Tongue (tissue), 2 donors: ENCODE results near the gene CFAP99. TPM values are rescaled to one million over a fixed set of nuclear protein-coding genes. Genes with fewer than 3 reads are reported as not detected.
"Not testable (repeated sequence)": the region's sequence is repeated elsewhere in the genome, so short reads cannot be mapped to it uniquely, and the experiment has no call there.

Experiments
- DNase-seq: peaks from one replicate; pipeline ENCODE4 v3.0.0-alpha.2; 2015
- total RNA-seq: library from RNA; depleted of rRNA; stranded (reverse); fragments of >200 nt; gene quantifications from one replicate; pipeline ENCODE4 v1.2.3, GENCODE V29; 2014

Gene CFAP99
- total RNA-seq, 1 donor from 2014 or later, result not detected

DNA sequence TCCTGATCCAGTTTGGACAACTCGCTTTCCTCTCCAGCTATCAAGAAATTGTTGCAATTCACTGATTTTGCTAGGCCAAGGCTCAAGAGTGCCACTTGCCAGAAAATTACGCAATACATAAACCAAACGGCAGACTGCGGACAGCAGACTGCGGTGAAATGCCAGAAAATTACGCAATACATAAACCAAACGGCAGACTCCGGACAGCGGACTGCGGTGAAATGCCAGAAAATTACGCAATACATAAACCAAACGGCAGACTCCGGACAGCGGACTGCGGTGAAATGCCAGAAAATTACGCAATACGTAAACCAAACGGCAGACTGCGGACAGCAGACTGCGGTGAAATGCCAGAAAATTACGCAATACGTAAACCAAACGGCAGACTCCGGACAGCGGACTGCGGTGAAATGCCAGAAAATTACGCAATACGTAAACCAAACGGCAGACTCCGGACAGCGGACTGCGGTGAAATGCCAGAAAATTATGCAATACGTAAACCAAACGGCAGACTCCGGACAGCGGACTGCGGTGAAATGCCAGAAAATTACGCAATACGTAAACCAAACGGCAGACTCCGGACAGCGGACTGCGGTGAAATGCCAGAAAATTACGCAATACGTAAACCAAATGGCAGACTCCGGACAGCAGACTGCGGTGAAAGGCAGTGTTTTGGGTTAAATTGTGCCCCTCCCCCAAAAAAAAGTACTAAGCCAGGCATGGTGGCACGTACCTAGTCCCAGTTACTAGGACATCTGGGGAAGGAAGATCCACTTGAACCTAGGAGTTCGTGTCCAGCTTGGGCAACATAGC, 11.4 kb downstream of the CFAP99 start:
- DNase-seq, result not testable (repeated sequence)

- no peak for DNase-seq
Measured at GRCh38 chr4:2432004-2432403, 13.2 kb downstream of the CFAP99 start.

- DNase-seq, result peak; percentile 16
Measured at GRCh38 chr4:2432991-2433530, 14.3 kb downstream of the CFAP99 start.

DNA sequence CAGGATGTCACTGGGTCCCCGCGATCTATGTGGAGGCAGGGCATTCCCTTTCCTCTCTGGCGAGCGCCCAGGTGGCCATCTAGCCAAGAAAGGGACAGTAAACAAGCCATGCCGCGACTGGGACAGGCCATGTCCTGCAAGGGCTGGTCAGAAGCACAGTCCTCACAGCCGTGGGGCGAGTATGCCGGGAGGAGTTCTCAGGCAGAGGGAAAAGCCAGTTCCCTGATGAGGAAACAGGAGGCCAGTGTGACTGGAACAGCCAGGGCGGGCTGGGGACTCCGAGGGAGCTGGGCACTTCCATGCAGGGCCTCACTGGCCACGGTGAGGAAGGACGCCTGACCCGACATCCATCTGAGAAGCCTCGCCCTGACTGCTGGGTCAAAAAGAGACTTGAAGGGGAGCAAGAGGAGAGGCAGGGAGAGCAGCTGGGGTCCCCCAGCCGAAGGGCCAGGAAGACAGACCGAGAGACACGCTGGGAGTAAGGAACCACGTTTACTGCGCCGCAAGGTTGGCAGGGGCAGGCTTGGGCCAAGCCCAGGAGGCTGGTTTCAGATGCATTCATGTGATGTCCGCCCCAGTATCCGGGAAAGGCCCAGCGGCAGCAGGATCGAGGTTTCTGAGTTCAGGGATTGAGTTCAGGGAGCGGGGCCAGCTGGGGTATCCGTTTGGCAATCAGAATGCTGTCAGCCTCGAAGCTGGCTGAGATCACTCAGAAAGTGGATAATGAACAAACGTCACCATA, 15.0 kb downstream of the CFAP99 start:
- DNase-seq, result no peak

- no peak for DNase-seq
Measured at GRCh38 chr4:2434420-2434819, 15.7 kb downstream of the CFAP99 start.

DNA sequence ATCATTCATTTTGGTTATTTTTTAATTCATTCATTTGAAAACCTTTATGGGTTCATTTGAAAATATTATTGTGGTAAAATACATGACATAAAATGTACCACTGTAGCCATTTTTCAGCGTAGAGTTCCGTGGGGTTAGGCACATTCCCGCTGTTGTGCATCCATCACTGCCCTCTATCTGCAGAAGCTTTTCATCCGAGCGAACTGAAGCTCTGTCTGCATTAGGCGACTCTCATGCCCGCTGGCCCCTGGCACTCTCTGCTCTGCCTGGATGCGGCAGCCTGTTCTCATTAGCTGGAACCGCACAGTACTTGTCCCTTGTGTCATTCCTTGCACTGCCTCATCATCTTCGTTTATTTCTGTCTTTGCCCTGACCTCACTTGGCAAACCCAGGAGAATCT, 17.5 kb downstream of the CFAP99 start:
- DNase-seq, result peak; percentile 45

DNA sequence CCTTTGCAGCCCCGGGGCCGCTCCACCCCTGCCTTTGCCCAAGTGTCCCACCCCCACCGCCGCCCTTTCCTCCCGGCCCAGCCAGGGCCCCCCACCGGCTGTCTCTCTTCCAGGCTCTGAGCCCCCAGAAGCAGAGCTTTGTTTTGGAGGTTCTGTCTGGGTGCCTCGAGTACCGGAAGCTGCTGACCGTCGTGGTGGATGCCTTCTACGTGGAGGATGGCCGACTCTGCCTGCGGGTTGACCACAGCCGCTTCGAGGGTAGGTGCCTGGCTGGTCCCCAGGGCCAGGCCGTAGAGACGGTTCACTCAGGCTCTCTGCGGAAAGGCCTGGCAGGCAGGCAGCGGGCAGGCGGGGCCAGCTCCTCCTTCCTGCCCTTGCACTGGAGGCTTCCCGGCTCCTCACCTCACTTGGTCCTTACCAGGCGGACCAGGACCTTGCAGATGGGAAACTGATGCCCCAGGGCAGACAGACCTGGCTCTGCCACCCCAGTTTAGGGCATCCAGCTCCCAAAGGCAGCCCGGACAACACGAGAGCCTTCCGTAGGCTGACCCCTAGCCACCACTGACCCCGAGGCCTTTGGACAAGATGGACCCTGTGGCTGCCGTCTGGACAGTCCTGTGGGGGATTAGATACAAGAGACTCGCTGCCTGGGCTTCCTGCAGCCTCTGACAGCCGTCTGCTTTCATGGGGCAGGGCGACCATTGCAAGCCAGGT, 18.2 kb downstream of the CFAP99 start:
- no peak for DNase-seq

- no peak for DNase-seq
Measured at GRCh38 chr4:2437475-2438215, 18.9 kb downstream of the CFAP99 start.

- no peak for DNase-seq
Measured at GRCh38 chr4:2438822-2439718, 20.3 kb downstream of the CFAP99 start.

DNA sequence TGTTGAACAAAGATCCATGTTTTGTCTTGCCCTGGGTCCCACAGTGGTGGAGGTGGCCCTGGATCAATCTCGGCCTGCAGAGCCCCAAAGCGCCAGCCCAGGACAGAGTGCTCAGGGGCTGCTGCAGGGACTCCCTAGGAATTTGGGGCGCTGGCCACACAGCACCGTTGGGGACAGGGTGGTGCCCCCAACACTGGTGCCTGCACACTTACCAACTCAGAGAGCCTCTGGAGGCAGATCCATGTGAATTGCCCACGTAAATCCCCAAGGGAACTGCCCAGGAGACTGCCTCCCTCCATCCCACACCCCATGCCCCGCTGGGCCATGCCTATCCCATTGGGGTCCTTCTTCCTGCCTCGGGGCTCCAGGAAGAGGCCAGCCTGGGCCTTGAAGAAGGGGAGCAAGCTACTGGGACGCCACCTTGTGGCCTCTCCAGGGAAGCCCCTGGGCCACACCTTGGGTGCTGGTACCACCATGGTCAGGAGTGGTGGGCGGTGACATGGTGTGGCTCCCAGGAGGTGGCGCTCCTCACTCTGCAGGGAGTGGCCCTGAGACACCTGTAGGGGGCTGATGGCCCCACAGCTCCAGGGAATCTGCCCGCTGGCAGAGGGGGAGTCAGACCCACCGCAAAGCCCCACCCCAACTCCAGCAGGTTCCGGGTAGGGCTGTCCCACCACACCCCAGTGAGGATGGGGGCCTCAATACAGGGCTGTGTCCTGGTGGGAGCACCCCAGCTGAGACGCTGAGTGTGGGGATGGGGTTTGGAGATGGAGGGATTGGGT, 22.8 kb downstream of the CFAP99 start:
- DNase-seq, result peak; percentile 22

DNA sequence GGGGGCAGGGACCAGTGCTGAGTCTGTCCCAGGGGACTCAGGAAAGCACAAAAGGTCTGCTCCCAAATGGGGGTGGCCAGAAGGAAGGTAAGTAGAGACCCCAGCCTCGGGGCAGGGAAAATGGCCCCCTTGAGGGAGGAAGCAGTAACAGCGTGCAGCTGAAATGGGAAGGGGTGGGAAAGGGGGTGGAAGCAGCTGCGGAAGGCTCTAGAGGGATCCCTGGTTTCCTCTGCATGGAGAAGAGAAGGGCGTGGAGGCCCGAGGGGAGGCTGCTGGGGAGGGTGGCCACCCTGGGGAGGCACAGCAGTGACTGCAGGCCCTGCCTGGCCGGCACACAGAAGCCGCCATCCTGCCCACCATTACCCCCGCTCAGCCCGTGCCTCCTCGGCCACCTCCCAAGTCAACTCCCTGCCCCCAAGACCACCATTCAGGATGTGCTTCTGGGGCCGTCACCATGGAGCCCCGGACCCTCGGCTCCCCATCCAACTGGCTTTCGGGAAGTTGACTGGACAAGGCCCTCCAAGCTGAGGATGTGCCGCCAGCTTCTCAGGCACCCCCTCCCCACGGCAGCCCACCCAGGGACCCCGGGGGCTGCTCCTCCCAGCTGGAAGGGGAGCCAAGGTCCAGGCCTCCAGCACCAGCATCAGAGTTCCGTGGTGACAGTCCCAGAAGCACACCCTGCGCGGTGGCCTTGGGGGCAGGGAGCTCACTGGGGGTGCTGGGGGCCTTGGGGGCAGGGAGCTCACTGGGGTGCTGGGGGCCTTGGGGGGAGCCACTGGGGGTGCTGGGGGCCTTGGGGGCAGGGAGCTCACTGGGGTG, 23.6 kb downstream of the CFAP99 start:
- DNase-seq, result no peak

- no peak for DNase-seq
Measured at GRCh38 chr4:2443061-2443730, 24.4 kb downstream of the CFAP99 start.

- DNase-seq, result no peak
Measured at GRCh38 chr4:2443956-2444740, 25.4 kb downstream of the CFAP99 start.

- no peak for DNase-seq
Measured at GRCh38 chr4:2445130-2445529, 26.4 kb downstream of the CFAP99 start.

DNA sequence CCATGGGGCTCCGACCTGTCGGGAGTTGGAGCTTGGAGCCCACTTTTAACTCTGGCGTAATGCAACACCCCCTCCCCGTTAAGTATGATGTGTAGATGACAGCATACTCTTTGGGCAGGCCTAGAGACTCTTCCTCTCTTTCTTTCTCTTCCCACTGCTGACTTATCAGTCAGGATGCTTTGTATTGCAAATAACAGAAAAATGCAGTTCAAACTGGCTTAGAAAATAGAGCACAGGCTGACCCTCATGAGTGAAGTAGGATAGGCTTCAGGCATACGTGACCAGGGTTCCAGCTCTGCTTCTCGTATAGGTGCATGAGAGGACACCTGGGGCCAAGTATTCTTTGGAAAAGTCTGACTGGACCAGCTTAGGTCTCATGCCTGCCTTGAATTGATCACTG, 26.8 kb downstream of the CFAP99 start:
- DNase-seq, result no peak

GRCh38 chr4:2446656-2447564, 28.2 kb downstream of the CFAP99 start:
- no peak for DNase-seq

DNA sequence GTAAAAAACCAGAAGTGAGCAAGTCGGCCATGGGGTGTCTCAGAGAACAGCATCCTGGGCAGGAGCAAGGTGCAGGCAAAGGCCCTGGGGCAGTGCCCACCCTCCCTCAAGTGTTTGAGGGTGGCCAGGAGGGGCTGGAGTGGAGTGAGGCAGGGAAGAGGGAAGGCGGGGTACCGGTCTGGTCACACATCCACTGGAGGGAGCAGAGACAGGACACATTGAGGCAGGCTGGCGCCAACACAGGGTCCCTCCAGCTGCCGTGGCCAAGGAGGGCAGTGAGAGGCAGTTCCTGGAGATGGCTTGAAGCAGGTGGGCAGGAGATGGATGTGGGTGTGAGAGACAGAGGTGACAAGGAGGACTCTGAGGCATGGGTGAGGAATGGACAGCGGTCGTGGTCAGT, 29.8 kb downstream of the CFAP99 start:
- no peak for DNase-seq
